Fibroblast of the conjunctiva (primary cell): ENCODE results near the gene MYPN.

ENCODE experiments used
- DNase-seq: peaks from one replicate; pipeline ENCODE4 v3.0.0-alpha.2; 2010; ENCODE audit warnings: low read depth

Gene MYPN

GRCh38 chr10:68095153-68095552, 14.1 kb upstream of the MYPN start:
- no peak for DNase-seq

DNA sequence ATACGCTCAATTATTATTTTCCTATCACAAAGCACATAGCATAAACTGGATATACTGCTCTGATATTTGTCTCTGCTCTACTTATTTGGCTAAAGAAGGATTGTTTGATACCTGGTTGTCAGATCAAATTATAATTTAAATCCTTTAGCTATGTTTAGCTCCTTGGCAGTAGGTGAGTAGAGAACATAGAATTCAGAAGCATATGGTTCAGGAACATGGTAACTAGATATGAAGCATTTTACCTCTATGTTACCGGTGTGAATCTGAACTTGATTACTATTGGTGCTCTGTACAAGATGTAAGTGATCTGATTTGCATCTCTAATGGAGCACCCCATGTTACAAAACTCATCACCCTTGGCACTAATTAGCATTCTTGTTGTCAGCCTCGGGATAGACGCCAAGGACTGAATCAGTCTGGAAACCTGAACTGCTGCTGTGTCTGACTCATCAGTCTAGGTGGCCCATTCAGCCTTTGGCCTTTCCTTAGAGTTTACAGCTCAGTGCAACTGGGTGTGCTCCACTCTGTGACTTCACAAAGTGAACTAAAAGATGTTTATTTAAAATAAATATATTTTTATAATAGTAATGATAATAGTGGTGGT, 12.3 kb upstream of the MYPN start:
- peak; percentile 82 for DNase-seq

- DNase-seq, result no peak
These were observed 9.6 kb upstream of the MYPN start for GRCh38 chr10:68099736-68100135.

DNA sequence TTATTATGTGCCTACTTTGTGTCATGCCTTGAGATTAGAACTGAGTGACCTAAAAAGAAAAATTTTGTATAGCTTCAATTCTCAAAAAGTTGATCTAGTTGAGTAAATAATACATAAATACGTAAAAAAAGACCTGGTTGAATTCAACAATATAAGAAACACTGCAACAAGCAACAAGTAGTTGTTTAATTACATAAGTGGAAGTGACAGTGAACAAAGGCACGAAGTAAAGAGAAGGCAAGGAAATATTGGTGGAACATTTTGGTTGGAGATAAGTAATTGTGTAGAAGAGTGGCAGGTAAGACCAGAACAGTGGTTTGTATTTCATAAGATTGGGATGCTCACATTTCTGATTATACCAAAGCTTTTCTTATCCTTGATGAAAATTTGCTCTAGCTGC, 8.2 kb upstream of the MYPN start:
- no peak for DNase-seq

- DNase-seq, result no peak
These were observed 5.9 kb upstream of the MYPN start for GRCh38 chr10:68103261-68103878.

- no peak for DNase-seq
These were observed 5.4 kb upstream of the MYPN start for GRCh38 chr10:68103901-68104300.

- DNase-seq, result no peak
These were observed 3.5 kb upstream of the MYPN start for GRCh38 chr10:68105820-68106219.

DNA sequence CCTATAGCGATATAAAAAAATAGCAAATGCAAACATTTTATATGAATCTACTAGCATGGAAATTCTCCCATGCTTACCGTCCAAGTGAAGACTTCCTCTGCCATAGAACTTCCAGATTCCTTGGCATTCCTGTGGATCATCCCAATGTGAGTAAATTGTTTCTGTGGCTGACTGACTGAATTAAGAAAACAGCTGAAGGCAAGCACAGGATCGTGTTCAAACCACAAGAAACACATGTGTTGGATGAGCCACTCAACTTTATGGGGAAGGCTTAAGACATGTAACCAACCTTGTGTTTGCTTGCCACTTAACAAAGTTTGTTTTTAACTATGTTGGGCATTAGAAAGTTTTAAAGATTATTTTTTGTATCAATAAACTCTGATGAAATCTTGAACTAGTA, 2.6 kb upstream of the MYPN start:
- DNase-seq, result peak; percentile 46

DNA sequence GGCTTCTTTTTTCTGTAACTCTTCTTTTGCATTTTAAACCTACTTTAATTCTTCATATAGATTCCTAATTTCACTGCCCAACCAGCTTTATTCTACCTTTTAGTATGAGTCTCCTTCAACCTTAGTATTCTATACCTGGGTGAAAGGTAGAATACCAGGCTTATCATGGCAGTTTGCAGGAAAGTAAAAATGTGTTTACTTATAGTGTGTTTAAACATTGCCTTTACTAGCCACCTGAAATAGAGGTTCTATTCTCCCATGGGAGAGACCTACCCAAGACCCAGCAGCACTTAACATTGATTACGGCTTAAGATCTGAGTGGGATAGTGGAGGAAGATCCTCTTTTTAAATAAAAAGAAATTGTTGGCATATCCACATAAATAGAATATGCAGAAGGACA, 1.6 kb upstream of the MYPN start:
- no peak for DNase-seq

DNA sequence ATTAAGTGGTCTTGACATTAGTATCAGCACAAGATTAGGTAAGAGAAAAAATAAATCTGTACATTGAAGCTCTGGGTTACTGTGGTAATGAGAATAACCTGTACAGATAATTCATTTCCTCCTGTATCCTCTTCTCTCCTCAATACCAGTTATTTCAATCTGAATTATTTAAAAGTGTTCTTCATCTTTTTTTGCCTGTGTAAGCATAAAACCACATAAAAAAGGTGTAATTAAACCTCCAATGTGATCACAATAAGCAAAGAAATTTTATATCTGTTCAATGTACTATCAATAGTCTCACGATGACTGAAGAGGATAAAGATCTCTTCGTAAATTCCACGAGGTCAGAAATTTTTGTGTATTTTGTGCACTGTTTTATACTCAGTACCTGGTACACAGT, 1.2 kb upstream of the MYPN start:
- no peak for DNase-seq

DNA sequence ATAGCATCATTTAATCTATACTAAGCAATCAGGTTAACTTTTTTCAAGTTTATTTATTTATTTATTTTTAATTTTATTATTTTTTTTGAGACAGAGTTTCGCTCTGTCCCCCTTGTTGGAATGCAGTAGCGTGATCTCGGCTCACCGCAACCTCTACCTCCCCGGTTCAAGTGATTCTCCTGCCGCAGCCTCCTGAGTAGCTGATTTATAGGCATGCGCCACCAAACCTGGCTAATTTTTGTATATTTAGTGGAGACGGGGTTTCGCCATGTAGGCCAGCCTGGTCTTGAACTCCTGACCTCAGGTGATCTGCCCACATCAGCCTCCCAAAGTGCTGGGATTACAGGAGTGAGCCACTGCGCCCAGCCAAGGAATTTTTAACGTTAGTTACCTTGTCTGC, 635 bp upstream of the MYPN start:
- DNase-seq, result no peak

GRCh38 chr10:68110027-68110426, 739 bp downstream of the MYPN start:
- no peak for DNase-seq

DNA sequence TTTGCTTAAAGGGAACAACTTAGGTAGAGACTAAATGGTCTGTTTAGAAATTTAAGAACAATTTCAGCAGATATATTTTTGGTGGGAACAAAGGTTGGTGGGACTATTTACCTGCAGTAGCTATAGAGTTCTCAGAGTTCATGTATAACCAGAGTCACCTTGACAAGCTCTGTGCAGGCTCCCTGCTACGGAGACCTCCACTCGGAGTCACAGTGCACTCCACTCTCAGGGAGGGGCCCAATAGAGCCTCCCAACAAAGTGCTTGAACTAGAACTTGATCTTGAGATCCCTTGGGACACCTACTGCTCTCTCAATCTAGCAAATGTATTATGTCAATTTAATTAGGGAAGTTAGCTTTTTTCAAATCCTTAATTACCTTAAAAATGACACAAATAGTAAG, 2.3 kb downstream of the MYPN start:
- DNase-seq, result no peak

GRCh38 chr10:68112837-68113236, 3.5 kb downstream of the MYPN start:
- no peak for DNase-seq

DNA sequence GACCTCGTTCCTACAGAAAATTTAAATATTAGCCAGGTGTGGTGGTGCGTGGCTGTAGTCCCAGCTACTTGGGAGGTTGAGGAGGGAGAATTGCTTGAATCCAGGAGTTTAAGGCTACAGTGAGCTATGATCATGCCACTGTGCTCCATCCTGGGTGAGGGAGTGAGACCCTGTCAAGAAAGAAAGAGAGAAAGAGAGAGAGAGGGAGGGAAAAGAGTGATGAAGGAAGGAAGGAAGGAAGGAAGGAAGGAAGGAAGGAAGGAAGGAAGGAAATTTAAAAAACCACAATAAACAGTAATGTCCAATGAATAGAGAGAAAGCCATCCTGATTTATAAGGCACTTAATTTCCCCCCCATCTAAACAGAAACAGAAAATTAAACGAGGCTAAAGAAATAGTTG, 9.4 kb downstream of the MYPN start:
- DNase-seq, result no peak

- no peak for DNase-seq
These were observed 11.9 kb downstream of the MYPN start for GRCh38 chr10:68121020-68121743.

DNA sequence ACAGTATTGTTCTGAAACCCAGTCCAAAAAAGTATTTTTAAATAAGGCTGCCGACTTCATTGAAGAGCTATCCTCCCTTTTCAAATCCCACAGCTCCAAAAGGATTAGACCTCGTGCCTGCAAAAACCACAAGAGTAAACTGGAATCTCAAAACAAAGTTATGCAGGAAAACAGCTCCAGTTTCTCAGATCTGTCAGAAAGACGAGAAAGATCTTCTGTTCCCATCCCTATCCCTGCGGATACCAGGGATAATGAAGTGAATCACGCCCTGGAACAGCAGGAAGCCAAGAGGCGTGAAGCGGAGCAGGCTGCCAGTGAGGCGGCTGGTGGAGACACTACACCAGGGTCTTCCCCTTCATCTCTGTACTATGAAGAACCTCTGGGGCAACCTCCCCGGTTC, 12.6 kb downstream of the MYPN start:
- no peak for DNase-seq

GRCh38 chr10:68124718-68125117, 15.4 kb downstream of the MYPN start:
- DNase-seq, result no peak

DNA sequence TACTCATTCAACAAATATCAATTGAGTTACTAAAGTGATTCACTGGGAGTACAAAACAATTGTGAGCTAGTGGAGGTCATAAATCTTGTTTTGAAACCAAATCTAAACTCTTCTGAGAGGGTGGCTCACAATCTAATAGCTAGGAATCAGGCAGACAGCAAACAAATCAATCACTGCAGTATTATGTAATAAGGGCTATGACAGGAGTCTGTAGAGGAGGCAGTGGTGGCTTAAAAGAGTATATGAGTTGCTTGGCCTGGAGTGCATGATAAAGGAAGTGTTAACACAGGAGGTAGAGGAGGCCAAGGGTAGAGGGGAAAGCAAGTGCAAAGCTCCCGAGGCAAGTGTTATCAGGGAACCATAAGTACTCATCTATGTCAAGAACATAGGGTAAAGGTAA, 16.5 kb downstream of the MYPN start:
- no peak for DNase-seq

GRCh38 chr10:68128015-68128414, 18.7 kb downstream of the MYPN start:
- DNase-seq, result no peak

DNA sequence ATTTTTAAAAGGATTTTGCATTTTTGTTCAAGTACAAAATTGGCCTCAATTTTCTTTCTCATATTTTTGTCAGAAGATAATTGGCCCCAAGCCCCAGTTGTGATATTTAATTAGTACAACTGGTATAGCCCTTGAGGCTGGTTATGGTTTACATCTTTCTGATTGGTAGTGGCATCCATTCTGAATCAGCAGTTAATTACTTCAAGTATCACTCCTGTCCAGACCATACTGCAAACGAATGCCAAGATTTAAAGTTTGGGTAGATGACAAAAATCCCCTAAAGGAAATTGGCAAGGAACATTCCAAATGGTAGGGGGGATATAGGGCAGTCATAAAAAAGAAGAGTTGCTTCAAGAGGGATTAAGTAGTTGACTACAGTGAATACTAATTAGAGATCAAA, 23.1 kb downstream of the MYPN start:
- DNase-seq, result no peak

GRCh38 chr10:68133523-68133922, 24.2 kb downstream of the MYPN start:
- no peak for DNase-seq

GRCh38 chr10:68135362-68135761, 26.1 kb downstream of the MYPN start:
- peak; percentile 21 for DNase-seq
